Neural crest cell (in vitro differentiated cells): Measurements from ENCODE around the gene TASOR2. TPM values are rescaled to one million over a fixed set of nuclear protein-coding genes. Genes with fewer than 3 reads are reported as not detected.
A peak's percentile ranks its signal among the peaks of the same experiment; 100 is the strongest.

Source experiments
- DNase-seq: peaks from one replicate; pipeline ENCODE4 v3.0.0; 2021; ENCODE audit warnings: low read depth, mixed read lengths, low spot score
- H3K27ac Mint-ChIP-seq: one replicate; pipeline ENCODE4 v1.8.0; 2021; ENCODE audit warnings: mild to moderate bottlenecking, mixed read lengths; ENCODE audit not compliant: unreplicated experiment
- H3K27me3 Mint-ChIP-seq: 2 replicates; pipeline ENCODE4 v1.8.0; 2021; ENCODE audit warnings: low read depth, mild to moderate bottlenecking, mixed read lengths
- H3K36me3 Mint-ChIP-seq: 2 replicates; pipeline ENCODE4 v1.8.0; 2021; ENCODE audit warnings: low read depth, mild to moderate bottlenecking, mixed read lengths
- H3K4me1 Mint-ChIP-seq: 2 replicates; pipeline ENCODE4 v1.8.0; 2021; ENCODE audit warnings: mixed read lengths
- H3K4me3 Mint-ChIP-seq: one replicate; pipeline ENCODE4 v1.8.0; 2021; ENCODE audit warnings: mild to moderate bottlenecking, mixed read lengths
- H3K9me3 Mint-ChIP-seq: 2 replicates; pipeline ENCODE4 v1.8.0; 2021; ENCODE audit warnings: mixed read lengths
- long read RNA-seq: library from polyadenylated mRNA; unstranded; transcript quantifications from one replicate; pipeline ENCODE4 v2.0.0, GENCODE V29; 2020
- total RNA-seq: library from RNA; stranded (reverse); gene quantifications from 2 replicates; pipeline ENCODE4 v1.2.1, GENCODE V29; 2021
- TF ChIP-seq, protein P1 (sequence below): fragments of 200-600 bp; sonication (generic); conservative IDR thresholded peaks from 2 replicates; pipeline ENCODE4 v1.5.0; 2021; ENCODE audit warnings: antibody characterized with exemption, mild to moderate bottlenecking

Gene TASOR2, protein sequence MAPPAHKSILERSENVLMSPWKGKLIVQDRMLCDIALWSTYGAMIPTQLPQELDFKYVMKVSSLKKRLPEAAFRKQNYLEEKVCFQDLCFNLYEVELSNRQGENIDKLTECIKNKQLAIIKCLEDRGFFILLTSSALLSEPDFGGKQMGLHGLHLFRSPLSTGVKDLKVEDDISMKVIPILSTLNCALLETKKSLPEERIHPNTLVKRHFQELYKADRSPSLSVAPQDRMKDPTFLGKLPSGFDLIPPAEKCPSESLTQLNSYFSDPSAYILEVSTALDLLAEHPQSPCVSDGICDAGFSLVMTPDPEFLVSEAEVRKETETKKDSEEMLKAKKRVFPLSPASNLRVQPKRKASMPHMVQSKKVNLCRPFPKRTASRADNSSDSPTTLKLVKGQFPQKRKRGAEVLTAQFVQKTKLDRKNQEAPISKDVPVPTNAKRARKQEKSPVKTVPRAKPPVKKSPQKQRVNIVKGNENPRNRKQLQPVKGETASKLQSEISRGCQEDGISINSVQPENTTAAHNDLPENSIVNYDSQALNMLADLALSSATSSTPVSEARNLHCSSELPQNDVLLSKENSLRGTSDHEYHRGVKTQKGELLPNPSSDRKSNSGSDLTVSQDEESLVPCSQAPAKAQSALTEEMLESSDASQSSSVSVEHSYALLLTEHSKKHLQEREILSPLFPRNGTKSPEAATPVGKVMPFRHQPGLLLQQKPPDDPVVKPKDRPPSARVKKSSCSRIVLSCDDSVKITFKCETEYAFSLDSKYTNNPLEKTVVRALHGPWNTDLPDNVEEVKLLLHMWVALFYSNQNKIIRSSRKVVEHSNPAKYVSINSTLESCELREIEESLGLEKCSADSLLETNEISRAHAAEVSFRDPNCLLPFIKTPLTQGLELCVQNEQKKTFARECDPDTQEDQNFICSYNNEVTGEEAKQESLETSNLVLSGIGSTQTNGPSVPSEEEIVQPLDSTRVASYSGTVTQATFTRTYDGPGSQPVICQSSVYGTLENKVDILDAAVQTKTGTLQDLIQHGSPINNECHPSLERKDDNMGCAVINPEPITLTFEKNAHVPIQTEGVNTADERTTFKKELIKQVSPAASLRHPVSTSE (N-terminal part only)
- total RNA-seq, result 49.1 and 49.8 TPM in 2 replicates
- long read RNA-seq, partial matches to known transcripts, result 20 of 28 reads
- long read RNA-seq, other reads (novel, unspliced or antisense), result 8 of 28 reads

DNA sequence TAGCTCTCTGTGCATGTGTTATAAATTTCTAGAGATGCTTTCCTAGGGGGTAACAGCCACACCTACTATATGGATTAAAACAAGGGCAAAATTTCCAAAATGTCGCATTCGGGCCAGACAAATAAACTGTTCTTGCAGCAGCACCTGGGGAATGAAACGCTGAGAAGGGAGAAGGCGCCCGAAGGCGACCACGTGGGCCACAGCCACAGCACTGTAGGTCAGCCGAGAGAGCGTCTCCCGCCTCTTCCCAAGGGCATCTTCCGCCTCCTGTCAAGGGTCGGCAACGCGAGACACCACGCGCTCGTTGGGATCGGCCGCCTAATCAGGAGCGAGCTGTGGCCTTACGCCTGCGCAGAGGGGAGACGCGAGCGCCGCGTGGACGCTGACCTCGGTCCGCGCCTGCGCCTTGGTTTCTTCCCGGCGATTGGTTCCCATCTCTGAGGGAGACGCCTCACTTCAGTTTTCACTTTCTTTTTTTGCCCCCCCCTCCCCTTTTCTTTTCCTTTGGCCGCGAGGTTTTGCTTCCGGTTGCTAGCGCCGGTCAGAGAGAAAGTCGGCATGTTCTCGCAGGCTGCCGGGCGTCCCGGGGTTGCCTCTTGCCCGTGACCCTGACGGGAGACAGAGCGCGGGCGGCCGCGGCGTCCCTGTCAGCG is at the start of gene TASOR2:
Gene TASOR2, plus strand, starts transcription at position 521 of the 653 bp plus-strand sequence. CDS start 35,805 bp downstream, outside the sequence.
- TF ChIP-seq, protein P1, sequence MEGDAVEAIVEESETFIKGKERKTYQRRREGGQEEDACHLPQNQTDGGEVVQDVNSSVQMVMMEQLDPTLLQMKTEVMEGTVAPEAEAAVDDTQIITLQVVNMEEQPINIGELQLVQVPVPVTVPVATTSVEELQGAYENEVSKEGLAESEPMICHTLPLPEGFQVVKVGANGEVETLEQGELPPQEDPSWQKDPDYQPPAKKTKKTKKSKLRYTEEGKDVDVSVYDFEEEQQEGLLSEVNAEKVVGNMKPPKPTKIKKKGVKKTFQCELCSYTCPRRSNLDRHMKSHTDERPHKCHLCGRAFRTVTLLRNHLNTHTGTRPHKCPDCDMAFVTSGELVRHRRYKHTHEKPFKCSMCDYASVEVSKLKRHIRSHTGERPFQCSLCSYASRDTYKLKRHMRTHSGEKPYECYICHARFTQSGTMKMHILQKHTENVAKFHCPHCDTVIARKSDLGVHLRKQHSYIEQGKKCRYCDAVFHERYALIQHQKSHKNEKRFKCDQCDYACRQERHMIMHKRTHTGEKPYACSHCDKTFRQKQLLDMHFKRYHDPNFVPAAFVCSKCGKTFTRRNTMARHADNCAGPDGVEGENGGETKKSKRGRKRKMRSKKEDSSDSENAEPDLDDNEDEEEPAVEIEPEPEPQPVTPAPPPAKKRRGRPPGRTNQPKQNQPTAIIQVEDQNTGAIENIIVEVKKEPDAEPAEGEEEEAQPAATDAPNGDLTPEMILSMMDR, result no peak
- Mint-ChIP-seq H3K27me3 (peaks cover 32% of the 10 kb centered on the region), H3K4me1 (peaks cover 20% of the 10 kb centered on the region), H3K4me3 (peak within 1 kb of the TSS; percentile 93), H3K36me3 (peaks cover 5% of the 10 kb centered on the region), H3K9me3 (peaks cover 5% of the 10 kb centered on the region), H3K27ac (peak within 1 kb of the TSS; percentile 88)
- DNase-seq, result peak; percentile 96

DNA sequence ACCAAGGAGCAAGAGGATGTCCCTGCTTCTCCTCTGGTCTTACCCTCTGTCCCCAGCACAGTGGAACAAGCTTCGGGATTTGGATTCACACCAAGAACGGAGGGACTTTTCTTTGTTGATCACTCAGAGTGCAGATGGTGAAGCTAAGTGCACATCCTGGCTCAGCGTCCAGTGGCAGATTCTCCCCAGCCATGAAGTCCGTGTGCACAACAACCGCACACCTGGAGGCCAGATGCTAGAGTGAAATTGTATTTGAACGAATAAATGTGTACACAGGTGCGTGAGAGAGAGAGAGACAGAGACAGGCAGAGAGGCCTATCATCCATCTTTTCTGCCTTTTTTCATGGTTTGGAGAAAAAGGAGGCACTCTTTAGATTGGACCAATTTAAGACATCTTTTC is 49.7 kb upstream of the TASOR2 start:
- TF ChIP-seq, protein P1, result no peak
- Mint-ChIP-seq H3K9me3 (no peaks in the 10 kb centered on the region), H3K4me3 (no peak overlapping the region), H3K4me1 (peaks cover 8% of the 10 kb centered on the region), H3K27me3 (no peaks in the 10 kb centered on the region), H3K27ac (peak overlapping the region; percentile 20), H3K36me3 (peaks cover 4% of the 10 kb centered on the region)
- no peak for DNase-seq

DNA sequence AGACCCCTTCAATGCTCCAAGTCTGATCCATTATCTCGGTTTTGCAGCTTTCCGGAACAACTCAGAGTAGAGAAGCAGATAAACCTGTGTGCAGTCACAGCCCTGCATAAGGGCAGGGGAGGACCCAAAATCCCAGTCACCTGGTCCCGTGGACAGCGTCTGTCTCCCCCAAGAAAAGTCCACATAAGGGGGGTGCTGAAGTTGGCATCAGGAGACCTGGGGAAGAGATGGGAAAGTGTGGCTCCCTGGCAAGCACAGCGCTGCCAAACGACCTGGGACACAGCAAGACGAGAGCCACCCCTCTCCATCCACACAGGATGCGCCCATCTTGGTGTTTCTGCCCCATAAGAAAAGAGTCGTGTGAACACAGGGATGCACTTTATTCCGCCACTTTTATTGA is 46.1 kb upstream of the TASOR2 start:
- Mint-ChIP-seq H3K4me1 (no peaks in the 10 kb centered on the region), H3K36me3 (peaks cover 7% of the 10 kb centered on the region), H3K27ac (no peak overlapping the region), H3K9me3 (no peaks in the 10 kb centered on the region), H3K4me3 (no peak overlapping the region), H3K27me3 (no peaks in the 10 kb centered on the region)
- DNase-seq, result no peak
- TF ChIP-seq, protein P1, result no peak

DNA sequence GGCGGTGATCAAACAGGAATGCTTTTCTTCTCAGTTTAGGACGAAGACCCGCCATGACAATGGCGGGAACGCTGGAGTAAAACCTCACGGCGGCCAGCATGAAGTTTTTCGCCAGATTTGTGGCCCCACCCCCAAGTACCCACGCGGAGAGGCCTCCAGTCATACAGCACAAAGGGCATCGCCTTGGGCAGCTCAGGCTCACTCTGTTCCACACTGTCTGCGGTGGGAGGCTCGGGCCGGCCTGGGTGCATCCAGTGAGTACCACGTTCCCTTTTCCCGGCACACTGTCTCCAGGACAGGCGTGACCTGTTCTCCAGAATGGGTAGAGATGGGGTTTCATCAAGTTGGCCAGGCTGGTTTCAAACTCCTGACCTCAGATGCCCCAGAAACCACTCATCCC is 45.6 kb upstream of the TASOR2 start:
- no peak for DNase-seq
- Mint-ChIP-seq H3K4me3 (no peak overlapping the region), H3K9me3 (no peaks in the 10 kb centered on the region), H3K4me1 (no peaks in the 10 kb centered on the region), H3K36me3 (peaks cover 8% of the 10 kb centered on the region), H3K27me3 (no peaks in the 10 kb centered on the region), H3K27ac (no peak overlapping the region)
- TF ChIP-seq, protein P1, result no peak

DNA sequence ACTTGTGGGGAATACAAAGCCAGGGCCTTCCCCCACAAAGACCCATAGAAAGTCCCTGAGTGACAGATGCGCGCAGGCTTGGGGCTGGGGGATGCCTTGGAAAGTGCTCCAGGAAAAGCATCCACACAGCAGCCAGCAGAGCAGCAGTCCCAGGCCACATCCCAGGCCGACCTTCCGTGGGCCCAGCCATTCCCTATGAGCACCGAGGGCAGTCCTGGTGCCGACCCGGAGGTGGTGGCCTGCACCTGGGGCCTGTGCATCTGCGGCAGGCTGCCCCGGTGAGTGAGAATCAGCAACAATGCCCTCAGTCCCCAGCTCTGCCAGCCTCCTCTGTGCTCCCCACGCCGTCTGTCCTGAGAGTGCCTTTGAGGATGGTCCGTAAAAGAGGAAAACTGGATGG is 44.6 kb upstream of the TASOR2 start:
- TF ChIP-seq, protein P1, result no peak
- Mint-ChIP-seq H3K27ac (no peak overlapping the region), H3K36me3 (peaks cover 15% of the 10 kb centered on the region), H3K9me3 (no peaks in the 10 kb centered on the region), H3K4me3 (no peak overlapping the region), H3K4me1 (no peaks in the 10 kb centered on the region), H3K27me3 (no peaks in the 10 kb centered on the region)
- DNase-seq, result no peak
